Peyer's patch (tissue), 4 donors: ENCODE data around the gene ATP2C1. TPM values are rescaled to one million over a fixed set of nuclear protein-coding genes. Genes with fewer than 3 reads are reported as not detected.

Experiments used
- DNase-seq, 3 donors: peaks; one replicate each; pipeline ENCODE4 v3.0.0-alpha.2; 2017 to 2019
- H3K27ac ChIP-seq, 4 donors: fragments of 200-600 bp; sonication (generic); one replicate each; pipeline ENCODE4 v1.5.1; 2016 to 2019
- H3K27me3 ChIP-seq, 2 donors: fragments of 200-600 bp; sonication (generic); one replicate each; pipeline ENCODE4 v1.5.1; 2019
- H3K36me3 ChIP-seq, 3 donors: fragments of 200-600 bp; sonication (generic); one replicate each; pipeline ENCODE4 v1.5.1; 2016 to 2019
- H3K4me1 ChIP-seq, 4 donors: fragments of 200-600 bp; sonication (generic); one replicate each; pipeline ENCODE4 v1.5.1; 2016 to 2019
- H3K4me3 ChIP-seq, 4 donors: fragments of 200-600 bp; sonication (generic); 1 replicate in 3 of 4; 2 replicates in 1 of 4; pipeline ENCODE4 v1.5.1; 2016 to 2019; ENCODE audit warnings: mild to moderate bottlenecking in 1 of 4
- H3K9me3 ChIP-seq, 4 donors: fragments of 200-600 bp; sonication (generic); one replicate each; pipeline ENCODE4 v1.5.1; 2016 to 2019; ENCODE audit warnings: mild to moderate bottlenecking in 1 of 4
- CTCF ChIP-seq, 6 experiments: fragments of 450-650 bp in 4 of 6; fragments of 200-600 bp in 2 of 6; sonication (generic) in 1 of 6; IDR thresholded peaks; one replicate each; pipeline ENCODE4 v1.5.1; 2017 to 2019; ENCODE audit warnings: antibody characterized with exemption in 6 of 6, mild to moderate bottlenecking in 3 of 6, moderate library complexity in 1 of 6
- POLR2A ChIP-seq, 2 donors: fragments of 450-650 bp; IDR thresholded peaks; one replicate each; pipeline ENCODE4 v1.5.1; 2017; ENCODE audit warnings: antibody characterized with exemption in 2 of 2, mild to moderate bottlenecking in 2 of 2, moderate library complexity in 2 of 2
- total RNA-seq, 4 donors: library from RNA; depleted of rRNA; stranded (reverse); fragments of >200 nt; gene quantifications; one replicate each; pipeline ENCODE4 v1.1.0, GENCODE V29; 2016

ATP2C1 gene
- 10 to 100 TPM; 32.2 to 49.5 (median 40.8) TPM for total RNA-seq

GRCh38 chr3:130893376-130894129 is at the start of gene ATP2C1:
Gene ATP2C1, plus strand, starts transcription at chr3:130894084. Its CDS starts 686 bp downstream, at chr3:130894770.
- Histone ChIP-seq H3K9me3 (no peaks in the 10 kb centered on the region), H3K27ac (peak within 1 kb of the TSS; percentile 89 to 99 (median 97)), H3K36me3 (no peaks in the 10 kb centered on the region), H3K4me1 (peaks cover 0 to 18% (median 0%) of the 10 kb centered on the region in 4 donors), H3K4me3 (peak within 1 kb of the TSS; percentile 72 to 96 (median 84)), H3K27me3 (no peaks in the 10 kb centered on the region)
- DNase-seq: peak; percentile 93 to 98 (median 96)
- TF ChIP-seq POLR2A (IDR thresholded peaks at IDR 0.05) (peak; percentile 92 to 94), CTCF (IDR thresholded peaks at IDR 0.05) (peak in 3 of 6 experiments; percentile 20 to 26 (median 21))

GRCh38 chr3:130844462-130844861 is 49.4 kb upstream of the ATP2C1 start:
- Histone ChIP-seq H3K27me3 (no peaks in the 10 kb centered on the region), H3K36me3 (no peaks in the 10 kb centered on the region), H3K4me1 (peaks cover 0 to 7% (median 0%) of the 10 kb centered on the region in 4 donors), H3K9me3 (no peaks in the 10 kb centered on the region), H3K27ac (no peak overlapping the region), H3K4me3 (no peak overlapping the region)
- TF ChIP-seq CTCF (IDR thresholded peaks at IDR 0.05): no peak
- no peak for TF ChIP-seq POLR2A (IDR thresholded peaks at IDR 0.05)
- no peak for DNase-seq

- H3K4me1 ChIP-seq: no peaks in the 10 kb centered on the region
- no peak overlapping the region for H3K27ac ChIP-seq
- no peak for DNase-seq
- no peaks in the 10 kb centered on the region for H3K36me3 ChIP-seq
- H3K4me3 ChIP-seq: no peak overlapping the region
- TF ChIP-seq POLR2A (IDR thresholded peaks at IDR 0.05): no peak
- no peak for TF ChIP-seq CTCF (IDR thresholded peaks at IDR 0.05)
- no peaks in the 10 kb centered on the region for H3K27me3 ChIP-seq
- H3K9me3 ChIP-seq: no peaks in the 10 kb centered on the region
Observed at GRCh38 chr3:130846181-130846580, 47.7 kb upstream of the ATP2C1 start.

GRCh38 chr3:130849091-130849552 is 44.8 kb upstream of the ATP2C1 start:
- TF ChIP-seq CTCF (IDR thresholded peaks at IDR 0.05) (no peak), POLR2A (IDR thresholded peaks at IDR 0.05) (no peak)
- DNase-seq: peak in 2 of 3 donors; percentile 68 to 72
- H3K9me3 ChIP-seq: no peaks in the 10 kb centered on the region
- H3K27me3 ChIP-seq: no peaks in the 10 kb centered on the region
- H3K4me3 ChIP-seq: no peak overlapping the region
- H3K4me1 ChIP-seq: no peaks in the 10 kb centered on the region
- no peak overlapping the region for H3K27ac ChIP-seq
- H3K36me3 ChIP-seq: no peaks in the 10 kb centered on the region

GRCh38 chr3:130850044-130850797 is 43.7 kb upstream of the ATP2C1 start:
- TF ChIP-seq POLR2A (IDR thresholded peaks at IDR 0.05): no peak
- no peak for TF ChIP-seq CTCF (IDR thresholded peaks at IDR 0.05)
- peak overlapping the region in 1 of 4 donors; percentile 4 for H3K27ac ChIP-seq
- no peaks in the 10 kb centered on the region for H3K27me3 ChIP-seq
- DNase-seq: no peak
- no peaks in the 10 kb centered on the region for H3K36me3 ChIP-seq
- H3K9me3 ChIP-seq: no peaks in the 10 kb centered on the region
- H3K4me1 ChIP-seq: no peaks in the 10 kb centered on the region
- no peak overlapping the region for H3K4me3 ChIP-seq
